Measurements from ENCODE around the gene HBM. TPM values are rescaled to one million over a fixed set of nuclear protein-coding genes. Genes with fewer than 3 reads are reported as not detected.
A peak's percentile ranks its signal among the peaks of the same experiment; 100 is the strongest.

Gene HBM
- total RNA-seq, 2 experiments from 2014 or later: not detected

GRCh38 chr16:179211-180092, 13.7 kb downstream of the HBM start:
- peak overlapping the region; percentile 51 for H3K4me3 Mint-ChIP-seq

GRCh38 chr16:180101-180675, 14.4 kb downstream of the HBM start, which contains the start of gene HBQ1:
Gene HBQ1 (plus strand): TSS chr16:180459. CDS start chr16:180487, 28 bp downstream.
- peaks cover 3% of the 10 kb centered on the region for H3K4me1 Mint-ChIP-seq
- no peaks in the 10 kb centered on the region for H3K9me3 Mint-ChIP-seq (ENCODE audit: low read depth)
- H3K4me3 Mint-ChIP-seq: peak within 1 kb of the TSS; percentile 51
- peaks cover 26% of the 10 kb centered on the region for H3K27me3 Mint-ChIP-seq
- DNase-seq (peak; percentile 60), ATAC-seq (peak; percentile 14)
- ChIA-PET POLR2A (no interaction called here), CTCF (interaction anchor here (0.6 to 1.2 kb wide), 5 partner anchors 47 to 114 kb away, joined by 3 to 9 read pairs (median 3); no protein-coding TSS in a partner anchor)
- intact Hi-C loops (cut with DNase I, micrococcal nuclease): no loop called here
- H3K36me3 Mint-ChIP-seq (ENCODE audit: low read depth): peaks cover 2% of the 10 kb centered on the region
- no peak within 1 kb of the TSS for H3K27ac Mint-ChIP-seq

More at GRCh38 chr16:179211-180092, 13.7 kb downstream of the HBM start:
- Mint-ChIP-seq H3K27ac (no peak overlapping the region), H3K36me3 (ENCODE audit: low read depth) (no peaks in the 10 kb centered on the region), H3K9me3 (ENCODE audit: low read depth) (no peaks in the 10 kb centered on the region), H3K4me1 (peaks cover 3% of the 10 kb centered on the region), H3K27me3 (peaks cover 32% of the 10 kb centered on the region)
- intact Hi-C loops (cut with DNase I, micrococcal nuclease): no loop called here
- POLR2A ChIA-PET: no interaction called here
- DNase-seq (no peak), ATAC-seq (no peak)
- CTCF ChIA-PET: interaction anchor here (1.0 to 1.2 kb wide), 3 partner anchors 9 to 72 kb away, joined by 3 to 9 read pairs (median 4); no protein-coding TSS in a partner anchor

- Mint-ChIP-seq H3K27ac (no peak overlapping the region), H3K4me1 (peaks cover 3% of the 10 kb centered on the region), H3K27me3 (peaks cover 21% of the 10 kb centered on the region), H3K36me3 (ENCODE audit: low read depth) (peaks cover 4% of the 10 kb centered on the region), H3K9me3 (ENCODE audit: low read depth) (no peaks in the 10 kb centered on the region), H3K4me3 (peak overlapping the region; percentile 39)
- CTCF ChIA-PET: interaction anchor here (0.6 to 1.6 kb wide), 11 partner anchors 11 to 243 kb away, joined by 3 to 9 read pairs (median 3); no protein-coding TSS in a partner anchor
- POLR2A ChIA-PET: no interaction called here
- peak; percentile 88 for ATAC-seq
- intact Hi-C loops (cut with DNase I, micrococcal nuclease): loop anchor here (1.0 kb wide), 5 partner anchors 43 to 128 kb away; partner anchors contain the start of genes NPRL3 (in 1 of the 2), POLR3K (in 1 of the 2) and SNRNP25 (in 1 of the 2)
- DNase-seq: peak; percentile 94
Measured at GRCh38 chr16:180681-181564, 15.1 kb downstream of the HBM start.

- POLR2A ChIA-PET: interaction anchor here (0.6 kb wide), 1 partner anchor 26 kb away, joined by 3 read pairs; no protein-coding TSS in a partner anchor
- CTCF ChIA-PET: interaction anchor here (0.6 to 1.7 kb wide), 16 partner anchors 10 to 243 kb away, joined by 3 to 10 read pairs (median 3); no protein-coding TSS in a partner anchor
- peaks cover 21% of the 10 kb centered on the region for H3K27me3 Mint-ChIP-seq
- intact Hi-C loops (cut with DNase I, micrococcal nuclease): loop anchor here (1.0 kb wide), 5 partner anchors 43 to 128 kb away; partner anchors contain the start of genes NPRL3 (in 1 of the 2), POLR3K (in 1 of the 2) and SNRNP25 (in 1 of the 2)
- no peak overlapping the region for H3K27ac Mint-ChIP-seq
- H3K4me1 Mint-ChIP-seq: peaks cover 3% of the 10 kb centered on the region
- H3K4me3 Mint-ChIP-seq: no peak overlapping the region
- no peak for DNase-seq
- H3K9me3 Mint-ChIP-seq (ENCODE audit: low read depth): no peaks in the 10 kb centered on the region
- peaks cover 4% of the 10 kb centered on the region for H3K36me3 Mint-ChIP-seq (ENCODE audit: low read depth)
- no peak for ATAC-seq
Measured at GRCh38 chr16:181565-182021, 15.8 kb downstream of the HBM start.

GRCh38 chr16:183005-183404, 17.2 kb downstream of the HBM start:
- no peaks in the 10 kb centered on the region for H3K9me3 Mint-ChIP-seq (ENCODE audit: low read depth)
- no peak for ATAC-seq
- no peak overlapping the region for H3K4me3 Mint-ChIP-seq
- POLR2A ChIA-PET: no interaction called here
- intact Hi-C loops (cut with DNase I, micrococcal nuclease): no loop called here
- CTCF ChIA-PET: interaction anchor here (0.7 to 1.7 kb wide), 10 partner anchors 16 to 158 kb away, joined by 3 to 10 read pairs (median 3); no protein-coding TSS in a partner anchor
- peaks cover 14% of the 10 kb centered on the region for H3K27me3 Mint-ChIP-seq
- DNase-seq: no peak
- H3K4me1 Mint-ChIP-seq: peaks cover 3% of the 10 kb centered on the region
- peaks cover 4% of the 10 kb centered on the region for H3K36me3 Mint-ChIP-seq (ENCODE audit: low read depth)
- no peak overlapping the region for H3K27ac Mint-ChIP-seq

GRCh38 chr16:185213-185612, 19.4 kb downstream of the HBM start:
- Mint-ChIP-seq H3K36me3 (ENCODE audit: low read depth) (peaks cover 18% of the 10 kb centered on the region), H3K9me3 (ENCODE audit: low read depth) (no peaks in the 10 kb centered on the region), H3K4me1 (peaks cover 7% of the 10 kb centered on the region), H3K4me3 (no peak overlapping the region), H3K27me3 (no peaks in the 10 kb centered on the region), H3K27ac (no peak overlapping the region)
- ChIA-PET POLR2A (no interaction called here), CTCF (interaction anchor here (1.2 kb wide), 1 partner anchor 78 kb away, joined by 3 read pairs; no protein-coding TSS in a partner anchor)
- DNase-seq (no peak), ATAC-seq (no peak)
- intact Hi-C loops (cut with DNase I, micrococcal nuclease): no loop called here

- no peak for DNase-seq
- ATAC-seq: no peak
- no peaks in the 10 kb centered on the region for H3K9me3 Mint-ChIP-seq (ENCODE audit: low read depth)
- no peaks in the 10 kb centered on the region for H3K27me3 Mint-ChIP-seq
- no peak overlapping the region for H3K4me3 Mint-ChIP-seq
- peaks cover 7% of the 10 kb centered on the region for H3K4me1 Mint-ChIP-seq
- ChIA-PET CTCF (interaction anchor here (1.2 kb wide), 1 partner anchor 79 kb away, joined by 3 read pairs; no protein-coding TSS in a partner anchor), POLR2A (no interaction called here)
- intact Hi-C loops (cut with DNase I, micrococcal nuclease): no loop called here
- H3K36me3 Mint-ChIP-seq (ENCODE audit: low read depth): peaks cover 21% of the 10 kb centered on the region
- H3K27ac Mint-ChIP-seq: no peak overlapping the region
Measured at GRCh38 chr16:185691-186090, 19.9 kb downstream of the HBM start.

- intact Hi-C loops (cut with DNase I, micrococcal nuclease): no loop called here
- DNase-seq: no peak
- ChIA-PET POLR2A (no interaction called here), CTCF (interaction anchor here (2.0 kb wide), 1 partner anchor 80 kb away, joined by 9 read pairs; no protein-coding TSS in a partner anchor)
- Mint-ChIP-seq H3K9me3 (ENCODE audit: low read depth) (no peaks in the 10 kb centered on the region), H3K27me3 (no peaks in the 10 kb centered on the region), H3K4me3 (no peak overlapping the region), H3K27ac (no peak overlapping the region), H3K36me3 (ENCODE audit: low read depth) (peaks cover 32% of the 10 kb centered on the region), H3K4me1 (peaks cover 4% of the 10 kb centered on the region)
- ATAC-seq: no peak
Measured at GRCh38 chr16:187330-187729, 21.6 kb downstream of the HBM start.

- ChIA-PET POLR2A (interaction anchor here (0.7 to 1.0 kb wide), 2 partner anchors 29 to 39 kb away, joined by 3 read pairs; no protein-coding TSS in a partner anchor), CTCF (interaction anchor here (0.7 to 2.0 kb wide), 5 partner anchors 10 to 123 kb away, joined by 3 to 9 read pairs (median 4); no protein-coding TSS in a partner anchor)
- H3K27me3 Mint-ChIP-seq: no peaks in the 10 kb centered on the region
- intact Hi-C loops (cut with DNase I, micrococcal nuclease): no loop called here
- no peak overlapping the region for H3K27ac Mint-ChIP-seq
- H3K36me3 Mint-ChIP-seq (ENCODE audit: low read depth): peaks cover 36% of the 10 kb centered on the region
- H3K9me3 Mint-ChIP-seq (ENCODE audit: low read depth): no peaks in the 10 kb centered on the region
- peaks cover 4% of the 10 kb centered on the region for H3K4me1 Mint-ChIP-seq
- ATAC-seq (peak; percentile 91), DNase-seq (peak; percentile 60)
- no peak overlapping the region for H3K4me3 Mint-ChIP-seq
Measured at GRCh38 chr16:188674-189073, 22.9 kb downstream of the HBM start.

GRCh38 chr16:189604-190186, 23.9 kb downstream of the HBM start:
- Mint-ChIP-seq H3K36me3 (ENCODE audit: low read depth) (peaks cover 40% of the 10 kb centered on the region), H3K27me3 (no peaks in the 10 kb centered on the region), H3K4me1 (peaks cover 4% of the 10 kb centered on the region), H3K27ac (no peak overlapping the region), H3K4me3 (no peak overlapping the region), H3K9me3 (ENCODE audit: low read depth) (no peaks in the 10 kb centered on the region)
- ChIA-PET CTCF (interaction anchor here (1.3 kb wide), 1 partner anchor 83 kb away, joined by 4 read pairs; no protein-coding TSS in a partner anchor), POLR2A (no interaction called here)
- ATAC-seq (no peak), DNase-seq (no peak)
- intact Hi-C loops (cut with DNase I, micrococcal nuclease): no loop called here
